Skeletal muscle tissue (tissue), 4 donors: ENCODE measurements around the gene CD46. TPM values are rescaled to one million over a fixed set of nuclear protein-coding genes. Genes with fewer than 3 reads are reported as not detected.
"Not testable (repeated sequence)": the region's sequence is repeated elsewhere in the genome, so short reads cannot be mapped to it uniquely, and the experiment has no call there.

Experiments used
- H3K27ac ChIP-seq: one replicate; pipeline ENCODE4 v1.7.0; 2013; ENCODE audit warnings: mild to moderate bottlenecking, low read depth, low read length, inconsistent platforms
- H3K27me3 ChIP-seq, 3 donors: one replicate each; pipeline ENCODE4 v1.7.0; 2013; ENCODE audit warnings: low read length in 3 of 3; ENCODE audit not compliant: control insufficient read depth in 3 of 3, insufficient read depth in 3 of 3
- H3K36me3 ChIP-seq, 3 donors: one replicate each; pipeline ENCODE4 v1.7.0; 2013; ENCODE audit warnings: low read length in 3 of 3; ENCODE audit not compliant: control insufficient read depth in 3 of 3, insufficient read depth in 3 of 3
- H3K4me1 ChIP-seq, 3 donors: one replicate each; pipeline ENCODE4 v1.7.0; 2013; ENCODE audit warnings: low read length in 3 of 3, mild to moderate bottlenecking in 3 of 3; ENCODE audit not compliant: control insufficient read depth in 3 of 3, insufficient read depth in 3 of 3
- H3K4me3 ChIP-seq, 3 donors: one replicate each; pipeline ENCODE4 v1.7.0; 2013; ENCODE audit warnings: low read length in 3 of 3
- H3K9ac ChIP-seq, 3 donors: one replicate each; pipeline ENCODE4 v1.7.0; 2013; ENCODE audit warnings: low read length in 3 of 3, mild to moderate bottlenecking in 3 of 3, moderate library complexity in 2 of 3, low read depth in 1 of 3
- H3K9me3 ChIP-seq, 3 donors: one replicate each; pipeline ENCODE4 v1.7.0; 2013; ENCODE audit warnings: low read length in 3 of 3; ENCODE audit not compliant: control insufficient read depth in 3 of 3
- total RNA-seq: library from RNA; depleted of rRNA; stranded (reverse); fragments of >200 nt; gene quantifications from one replicate; pipeline ENCODE4 v1.2.3, GENCODE V29; 2014
- donor health status: Osteomylitis.

The CD46 gene
- total RNA-seq, 1 donor from 2014 or later, result 53.8 TPM

- not testable (repeated sequence) for H3K9ac ChIP-seq, H3K9me3 ChIP-seq
These were observed 13.6 kb upstream of the CD46 start for GRCh38 chr1:207738158-207738659.

GRCh38 chr1:207740207-207740606, 11.6 kb upstream of the CD46 start:
- Histone ChIP-seq H3K9ac (no peak overlapping the region), H3K9me3 (no peaks in the 10 kb centered on the region), H3K27me3 (no peaks in the 10 kb centered on the region), H3K4me1 (no peaks in the 10 kb centered on the region), H3K36me3 (no peaks in the 10 kb centered on the region), H3K27ac (no peak overlapping the region), H3K4me3 (no peak overlapping the region)

More at GRCh38 chr1:207738158-207738659, 13.6 kb upstream of the CD46 start:
- not testable (repeated sequence) for H3K4me3 ChIP-seq, H3K4me1 ChIP-seq, H3K27ac ChIP-seq, H3K27me3 ChIP-seq, H3K36me3 ChIP-seq

GRCh38 chr1:207742850-207743555, 8.9 kb upstream of the CD46 start:
- H3K27ac ChIP-seq, result no peak overlapping the region
- H3K4me1 ChIP-seq, result no peaks in the 10 kb centered on the region
- no peaks in the 10 kb centered on the region for H3K9me3 ChIP-seq
- H3K9ac ChIP-seq, result no peak overlapping the region
- no peaks in the 10 kb centered on the region for H3K36me3 ChIP-seq
- H3K27me3 ChIP-seq, result no peaks in the 10 kb centered on the region
- H3K4me3 ChIP-seq, result no peak overlapping the region

GRCh38 chr1:207744000-207744534, 7.8 kb upstream of the CD46 start:
- no peaks in the 10 kb centered on the region for H3K9me3 ChIP-seq
- no peak overlapping the region for H3K27ac ChIP-seq
- H3K9ac ChIP-seq, result no peak overlapping the region
- no peak overlapping the region for H3K4me3 ChIP-seq
- H3K36me3 ChIP-seq, result no peaks in the 10 kb centered on the region
- no peaks in the 10 kb centered on the region for H3K4me1 ChIP-seq
- H3K27me3 ChIP-seq, result no peaks in the 10 kb centered on the region

GRCh38 chr1:207745285-207745684, 6.6 kb upstream of the CD46 start:
- Histone ChIP-seq H3K4me1 (no peaks in the 10 kb centered on the region), H3K27ac (no peak overlapping the region), H3K9ac (no peak overlapping the region)

GRCh38 chr1:207745839-207746767, 5.8 kb upstream of the CD46 start:
- Histone ChIP-seq H3K36me3 (no peaks in the 10 kb centered on the region), H3K9ac (no peak overlapping the region), H3K27ac (no peak overlapping the region), H3K27me3 (no peaks in the 10 kb centered on the region), H3K4me3 (no peak overlapping the region), H3K9me3 (no peaks in the 10 kb centered on the region), H3K4me1 (peaks cover under 1 to 4% (median 3%) of the 10 kb centered on the region in 3 donors)

More at GRCh38 chr1:207745285-207745684, 6.6 kb upstream of the CD46 start:
- Histone ChIP-seq H3K4me3 (no peak overlapping the region), H3K36me3 (no peaks in the 10 kb centered on the region), H3K27me3 (no peaks in the 10 kb centered on the region), H3K9me3 (no peaks in the 10 kb centered on the region)

- H3K27me3 ChIP-seq, result no peaks in the 10 kb centered on the region
- H3K9me3 ChIP-seq, result no peaks in the 10 kb centered on the region
These were observed 4.0 kb upstream of the CD46 start for GRCh38 chr1:207747627-207748492.

GRCh38 chr1:207748737-207749528, 2.9 kb upstream of the CD46 start:
- Histone ChIP-seq H3K4me3 (no peak overlapping the region), H3K4me1 (peaks cover 17 to 22% (median 19%) of the 10 kb centered on the region in 3 donors), H3K27me3 (no peaks in the 10 kb centered on the region), H3K36me3 (no peaks in the 10 kb centered on the region), H3K27ac (no peak overlapping the region), H3K9ac (no peak overlapping the region), H3K9me3 (no peaks in the 10 kb centered on the region)

More at GRCh38 chr1:207747627-207748492, 4.0 kb upstream of the CD46 start:
- Histone ChIP-seq H3K4me1 (peaks cover 7 to 11% (median 11%) of the 10 kb centered on the region in 3 donors), H3K9ac (no peak overlapping the region), H3K27ac (no peak overlapping the region), H3K36me3 (no peaks in the 10 kb centered on the region), H3K4me3 (no peak overlapping the region)
